GM18861 (cell line): ENCODE data around the gene PPP1R15B.

Source experiments
- ATAC-seq: cut with Tn5 transposase; IDR thresholded peaks from one replicate; pipeline ENCODE4 v1.9.1; 2021; ENCODE audit not compliant: unreplicated experiment

The PPP1R15B gene

GRCh38 chr1:204401730-204402129, 9.9 kb downstream of the PPP1R15B start:
- no peak for ATAC-seq

GRCh38 chr1:204400882-204401510, 10.6 kb downstream of the PPP1R15B start:
- no peak for ATAC-seq

GRCh38 chr1:204398197-204399125, 13.2 kb downstream of the PPP1R15B start:
- ATAC-seq: peak; percentile 73

GRCh38 chr1:204396015-204396583, 15.5 kb downstream of the PPP1R15B start:
- ATAC-seq: no peak

- no peak for ATAC-seq
Measured at GRCh38 chr1:204391629-204392028, 20.0 kb downstream of the PPP1R15B start.

- ATAC-seq: no peak
Measured at GRCh38 chr1:204390751-204391466, 20.7 kb downstream of the PPP1R15B start.

- ATAC-seq: no peak
Measured at GRCh38 chr1:204385727-204386126, 25.9 kb downstream of the PPP1R15B start.

- ATAC-seq: no peak
Measured at GRCh38 chr1:204384636-204385352, 26.8 kb downstream of the PPP1R15B start.

- ATAC-seq: no peak
Measured at GRCh38 chr1:204383163-204383904, 28.3 kb downstream of the PPP1R15B start.

- no peak for ATAC-seq
Measured at GRCh38 chr1:204382714-204383083, 28.9 kb downstream of the PPP1R15B start.

GRCh38 chr1:204380293-204380831, 31.3 kb downstream of the PPP1R15B start:
- no peak for ATAC-seq

GRCh38 chr1:204377800-204378668, 33.6 kb downstream of the PPP1R15B start:
- ATAC-seq: peak; percentile 65

GRCh38 chr1:204376919-204377799, 34.5 kb downstream of the PPP1R15B start:
- no peak for ATAC-seq

- ATAC-seq: no peak
Measured at GRCh38 chr1:204376465-204376864, 35.2 kb downstream of the PPP1R15B start.

- no peak for ATAC-seq
Measured at GRCh38 chr1:204373911-204374310, 37.7 kb downstream of the PPP1R15B start.

- no peak for ATAC-seq
Measured at GRCh38 chr1:204370176-204370575, 41.4 kb downstream of the PPP1R15B start.

GRCh38 chr1:204368996-204369726, 42.5 kb downstream of the PPP1R15B start:
- ATAC-seq: no peak
